Retinal pigment epithelial cell (primary cell): ENCODE results near the gene SSTR3.
A peak's percentile ranks its signal among the peaks of the same experiment; 100 is the strongest.

ENCODE experiments used
- DNase-seq: peaks from one replicate; pipeline ENCODE4 v3.0.0-alpha.2; 2010; ENCODE audit warnings: low read depth
- H3K4me3 ChIP-seq: 2 replicates; pipeline ENCODE4 v1.5.1; 2011; ENCODE audit warnings: mild to moderate bottlenecking, low read length, control low read depth, moderate library complexity
- TF ChIP-seq, protein P1 (sequence below): conservative IDR thresholded peaks from 2 replicates; pipeline ENCODE4 v1.5.1; 2011; ENCODE audit warnings: low read depth, low read length, control low read depth, inconsistent platforms

The SSTR3 gene

GRCh38 chr22:37188901-37189466 lies 23.3 kb downstream of the SSTR3 start:
- no peak overlapping the region for H3K4me3 ChIP-seq
- TF ChIP-seq, protein P1, sequence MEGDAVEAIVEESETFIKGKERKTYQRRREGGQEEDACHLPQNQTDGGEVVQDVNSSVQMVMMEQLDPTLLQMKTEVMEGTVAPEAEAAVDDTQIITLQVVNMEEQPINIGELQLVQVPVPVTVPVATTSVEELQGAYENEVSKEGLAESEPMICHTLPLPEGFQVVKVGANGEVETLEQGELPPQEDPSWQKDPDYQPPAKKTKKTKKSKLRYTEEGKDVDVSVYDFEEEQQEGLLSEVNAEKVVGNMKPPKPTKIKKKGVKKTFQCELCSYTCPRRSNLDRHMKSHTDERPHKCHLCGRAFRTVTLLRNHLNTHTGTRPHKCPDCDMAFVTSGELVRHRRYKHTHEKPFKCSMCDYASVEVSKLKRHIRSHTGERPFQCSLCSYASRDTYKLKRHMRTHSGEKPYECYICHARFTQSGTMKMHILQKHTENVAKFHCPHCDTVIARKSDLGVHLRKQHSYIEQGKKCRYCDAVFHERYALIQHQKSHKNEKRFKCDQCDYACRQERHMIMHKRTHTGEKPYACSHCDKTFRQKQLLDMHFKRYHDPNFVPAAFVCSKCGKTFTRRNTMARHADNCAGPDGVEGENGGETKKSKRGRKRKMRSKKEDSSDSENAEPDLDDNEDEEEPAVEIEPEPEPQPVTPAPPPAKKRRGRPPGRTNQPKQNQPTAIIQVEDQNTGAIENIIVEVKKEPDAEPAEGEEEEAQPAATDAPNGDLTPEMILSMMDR = no peak
- DNase-seq = no peak

- H3K4me3 ChIP-seq = peak within 1 kb of the TSS; percentile 46
- TF ChIP-seq, protein P1 = no peak
- no peak for DNase-seq
Measured at GRCh38 chr22:37187891-37188761, 24.2 kb downstream of the SSTR3 start, which contains the start of gene C1QTNF6. C1QTNF6 (minus strand) TSS chr22:37188247; CDS start chr22:37188213, 34 bp downstream.

- TF ChIP-seq, protein P1 = no peak
- peak overlapping the region; percentile 46 for H3K4me3 ChIP-seq
- no peak for DNase-seq
Measured at GRCh38 chr22:37187552-37187890, 24.8 kb downstream of the SSTR3 start.

GRCh38 chr22:37186997-37187522 lies 25.2 kb downstream of the SSTR3 start:
- TF ChIP-seq, protein P1 = no peak
- DNase-seq = no peak
- H3K4me3 ChIP-seq = peak overlapping the region; percentile 46

- DNase-seq = no peak
- TF ChIP-seq, protein P1 = no peak
- no peak overlapping the region for H3K4me3 ChIP-seq
Measured at GRCh38 chr22:37186228-37186996, 25.9 kb downstream of the SSTR3 start.

- DNase-seq = no peak
- no peak overlapping the region for H3K4me3 ChIP-seq
- TF ChIP-seq, protein P1 = no peak
Measured at GRCh38 chr22:37185646-37186227, 26.5 kb downstream of the SSTR3 start.
